Mesodermal cell (in vitro differentiated cells): ENCODE measurements around the gene MRPL45.

Source experiments
- H3K27ac ChIP-seq: 2 replicates; pipeline ENCODE4 v1.7.0; 2013; ENCODE audit warnings: mild to moderate bottlenecking, low read depth, low read length, moderate library complexity; ENCODE audit not compliant: severe bottlenecking
- H3K36me3 ChIP-seq: 2 replicates; pipeline ENCODE4 v1.7.1; 2013; ENCODE audit warnings: mild to moderate bottlenecking, low read length, moderate library complexity; ENCODE audit not compliant: control insufficient read depth, insufficient read depth
- H3K4me1 ChIP-seq: one replicate; pipeline ENCODE4 v1.7.1; 2013; ENCODE audit warnings: mild to moderate bottlenecking, low read length; ENCODE audit not compliant: insufficient read depth, control insufficient read depth, poor library complexity, severe bottlenecking
- H3K4me3 ChIP-seq: 2 replicates; pipeline ENCODE4 v1.7.0; 2013; ENCODE audit warnings: low read length, control low read depth, mild to moderate bottlenecking; ENCODE audit not compliant: insufficient read depth, poor library complexity, severe bottlenecking; ENCODE audit errors: extremely low read depth
- H3K9me3 ChIP-seq: 2 replicates; pipeline ENCODE4 v1.7.1; 2013; ENCODE audit warnings: mild to moderate bottlenecking, low read length, moderate library complexity; ENCODE audit not compliant: control insufficient read depth
- WGBS, 2 experiments: methylation state at CpG; one replicate each; pipeline ENCODE4 v1.1.5; 2013; ENCODE audit warnings: missing lambda C conversion rate in 2 of 2; ENCODE audit not compliant: insufficient coverage in 2 of 2; 5-methylcytosine and 5-hydroxymethylcytosine counted together

Gene MRPL45

GRCh38 chr17:38358586-38359513, 61.9 kb downstream of the MRPL45 start:
- H3K9me3 ChIP-seq: no peaks in the 10 kb centered on the region
- peaks cover 14% of the 10 kb centered on the region for H3K4me1 ChIP-seq
- H3K36me3 ChIP-seq: peaks cover 24% of the 10 kb centered on the region
- 89 to 93% methylated on average over 7 to 8 of the region's 9 CpGs for WGBS, 2 experiments
- H3K4me3 ChIP-seq: no peak overlapping the region
- no peak overlapping the region for H3K27ac ChIP-seq

- WGBS, 2 experiments: 96 to 98% methylated on average over 3 to 4 of the region's 5 CpGs
- H3K4me1 ChIP-seq: peaks cover 11% of the 10 kb centered on the region
- no peak overlapping the region for H3K4me3 ChIP-seq
- H3K9me3 ChIP-seq: no peaks in the 10 kb centered on the region
- no peak overlapping the region for H3K27ac ChIP-seq
- peaks cover 41% of the 10 kb centered on the region for H3K36me3 ChIP-seq
Observed at GRCh38 chr17:38361694-38362465, 64.9 kb downstream of the MRPL45 start.

GRCh38 chr17:38363016-38363415, 66.0 kb downstream of the MRPL45 start:
- Histone ChIP-seq H3K36me3 (peaks cover 49% of the 10 kb centered on the region), H3K4me3 (no peak overlapping the region), H3K4me1 (peaks cover 11% of the 10 kb centered on the region), H3K27ac (no peak overlapping the region), H3K9me3 (no peaks in the 10 kb centered on the region)
- WGBS, 2 experiments: 93 to 99% methylated on average over 5 of the region's 5 CpGs

GRCh38 chr17:38364741-38365140, 67.8 kb downstream of the MRPL45 start:
- Histone ChIP-seq H3K27ac (no peak overlapping the region), H3K4me3 (no peak overlapping the region), H3K4me1 (peaks cover 11% of the 10 kb centered on the region), H3K36me3 (peaks cover 66% of the 10 kb centered on the region), H3K9me3 (no peaks in the 10 kb centered on the region)
- whole genome bisulfite sequencing, 2 experiments: 87 to 94% methylated on average over 3 to 6 of the region's 8 CpGs

- no peak overlapping the region for H3K4me3 ChIP-seq
- 100% methylated on average over 2 to 3 of the region's 8 CpGs for WGBS, 2 experiments
Observed at GRCh38 chr17:38369124-38369886, 72.3 kb downstream of the MRPL45 start.

More at GRCh38 chr17:38369124-38369886, 72.3 kb downstream of the MRPL45 start:
- no peak overlapping the region for H3K27ac ChIP-seq
- no peaks in the 10 kb centered on the region for H3K4me1 ChIP-seq
- peaks cover 73% of the 10 kb centered on the region for H3K36me3 ChIP-seq
- H3K9me3 ChIP-seq: no peaks in the 10 kb centered on the region
